Spleen (tissue), 11 donors: ENCODE data around the gene ANKRD29. TPM values are rescaled to one million over a fixed set of nuclear protein-coding genes. Genes with fewer than 3 reads are reported as not detected.

ENCODE experiments used
- DNase-seq: peaks from one replicate; pipeline ENCODE4 v3.0.0-alpha.2; 2020
- H3K27ac ChIP-seq, 8 donors: fragments of 200-600 bp; sonication (generic) in 7 of 8; 1 replicate in 4 of 8; 2 replicates in 4 of 8; pipeline versions ENCODE4 v1.5.0 to v1.8.0; 2016 to 2021; ENCODE audit warnings: inconsistent platforms in 4 of 8, mild to moderate bottlenecking in 4 of 8, moderate library complexity in 1 of 8
- H3K27me3 ChIP-seq, 7 donors: fragments of 200-600 bp; sonication (generic) in 6 of 7; replicated peaks in 1 of 7; 1 replicate in 4 of 7; 2 replicates in 3 of 7; pipeline versions ENCODE4 v1.5.0 to v1.8.0; 2016 to 2021; ENCODE audit warnings: inconsistent platforms in 3 of 7, mild to moderate bottlenecking in 1 of 7
- H3K36me3 ChIP-seq, 6 donors: fragments of 200-600 bp; sonication (generic) in 5 of 6; 1 replicate in 4 of 6; 2 replicates in 2 of 6; pipeline versions ENCODE4 v1.5.0 to v1.8.0; 2016 to 2021; ENCODE audit warnings: inconsistent platforms in 2 of 6
- H3K4me1 ChIP-seq, 6 donors: fragments of 200-600 bp; sonication (generic) in 5 of 6; 1 replicate in 3 of 6; 2 replicates in 3 of 6; pipeline versions ENCODE4 v1.5.0 to v1.8.0; 2016 to 2021; ENCODE audit warnings: inconsistent platforms in 3 of 6
- H3K4me3 ChIP-seq, 8 donors: fragments of 200-600 bp; sonication (generic) in 7 of 8; 1 replicate in 4 of 8; 2 replicates in 4 of 8; pipeline versions ENCODE4 v1.5.0 to v1.8.0; 2016 to 2021; ENCODE audit warnings: inconsistent platforms in 4 of 8, mild to moderate bottlenecking in 4 of 8, moderate library complexity in 2 of 8
- H3K9me3 ChIP-seq, 8 donors: fragments of 200-600 bp; sonication (generic) in 7 of 8; 1 replicate in 4 of 8; 2 replicates in 4 of 8; pipeline versions ENCODE4 v1.5.0 to v1.8.0; 2016 to 2021; ENCODE audit warnings: inconsistent platforms in 4 of 8
- CTCF ChIP-seq, 11 experiments: fragments of 200-600 bp in 7 of 11; fragments of 450-650 bp in 4 of 11; sonication (generic) in 4 of 11; IDR thresholded peaks in 8 of 11; conservative IDR thresholded peaks in 3 of 11; 1 replicate in 7 of 11; 2 replicates in 4 of 11; pipeline versions ENCODE4 v1.4.0 to v1.8.0; 2016 to 2021; ENCODE audit warnings: antibody characterized with exemption in 11 of 11, inconsistent platforms in 4 of 11, mild to moderate bottlenecking in 1 of 11
- POLR2A ChIP-seq, 3 donors: fragments of 450-650 bp; IDR thresholded peaks; one replicate each; pipeline ENCODE4 v1.5.1; 2017; ENCODE audit warnings: antibody characterized with exemption in 3 of 3, mild to moderate bottlenecking in 1 of 3
- POLR2AphosphoS5 ChIP-seq, 3 donors: sonication (generic); formaldehyde crosslinking; IDR thresholded peaks; one replicate each; pipeline ENCODE4 v1.5.1; 2017; ENCODE audit warnings: antibody characterized with exemption in 3 of 3
- WGBS, 5 donors: extraction: QIAGEN DNeasy Blood & Tissue Kit in 3 of 5; methylation state at CpG; one replicate each; pipeline versions ENCODE4 v1.1.5 to v1.1.7; 2013 to 2018; 5-methylcytosine and 5-hydroxymethylcytosine counted together
- intact Hi-C: fragments of 100-400 bp; cut with DNase I; formaldehyde crosslinking; loops from one replicate; pipeline ENCODE4 v1.15.0; 2023; ENCODE audit warnings: low total_unique reads
- polyA plus RNA-seq, 3 donors: library from polyadenylated mRNA; stranded (reverse); fragments of 200-250 nt; gene quantifications; one replicate each; pipeline ENCODE4 v1.2.1, GENCODE V29; 2013
- total RNA-seq, 7 donors: library from RNA; depleted of rRNA in 3 of 7; stranded (reverse); fragments of >200 nt in 3 of 7; fragmentation: NEBNext Ultra II Directional in 4 of 7; extraction: Animal tissue kit (Norgen Biotek cat#: 25700) in 4 of 7; gene quantifications; one replicate each; pipeline versions ENCODE4 v1.1.0 to v1.2.1, GENCODE V29; 2016 to 2021
- donor health status: healthy with polysubstance abuse.
- donor health status: DM: no; HTN: no; CAD: no; lungs with moderate emphysema.
- donor health status: DM: no; HTN: no; CAD: no.
- donor health status: Bipolar disorder and iron deficiency.
- donor health status: healthy.
- donor health status: DM: no; HTN: no; CAD: no.
- donor health status: DM: yes; HTN: yes; CAD: no.

Gene ANKRD29
- total and polyA plus RNA-seq, 10 donors: 1.6 to 10.6 (median 3.7) TPM

GRCh38 chr18:23599809-23600208 lies 62.9 kb downstream of the ANKRD29 start:
- peaks cover 0 to 7% (median 0%) of the 10 kb centered on the region in 6 donors for H3K4me1 ChIP-seq
- no peak overlapping the region for H3K4me3 ChIP-seq
- H3K36me3 ChIP-seq: no peaks in the 10 kb centered on the region
- H3K27ac ChIP-seq: no peak overlapping the region
- WGBS, 5 donors: 75 to 97% (median 85%) methylated on average over 1 of the region's 1 CpG
- intact Hi-C loops: no loop called here
- TF ChIP-seq POLR2A (IDR thresholded peaks at IDR 0.05): no peak
- no peaks in the 10 kb centered on the region for H3K9me3 ChIP-seq
- no peak for DNase-seq
- H3K27me3 ChIP-seq: no peaks in the 10 kb centered on the region

GRCh38 chr18:23596183-23596582 lies 66.5 kb downstream of the ANKRD29 start:
- H3K4me1 ChIP-seq: peaks cover 0 to 7% (median 0%) of the 10 kb centered on the region in 6 donors
- DNase-seq: no peak
- no peak overlapping the region for H3K4me3 ChIP-seq
- intact Hi-C loops: no loop called here
- no peaks in the 10 kb centered on the region for H3K9me3 ChIP-seq
- H3K36me3 ChIP-seq: no peaks in the 10 kb centered on the region
- H3K27ac ChIP-seq: no peak overlapping the region
- no peak for TF ChIP-seq POLR2AphosphoS5 (IDR thresholded peaks at IDR 0.05)
- TF ChIP-seq CTCF (IDR thresholded peaks at IDR 0.05 in 8 of 11, conservative IDR thresholded peaks at IDR 0.05 in 3 of 11): no peak
- no peak for TF ChIP-seq POLR2A (IDR thresholded peaks at IDR 0.05)
- H3K27me3 ChIP-seq: no peaks in the 10 kb centered on the region
- WGBS, 5 donors: 50 to 64% (median 62%) methylated on average over 7 of the region's 7 CpGs

- Histone ChIP-seq H3K27me3 (no peaks in the 10 kb centered on the region), H3K36me3 (no peaks in the 10 kb centered on the region), H3K9me3 (no peaks in the 10 kb centered on the region), H3K4me1 (peaks cover 0 to 7% (median 0%) of the 10 kb centered on the region in 6 donors), H3K27ac (no peak overlapping the region), H3K4me3 (no peak overlapping the region)
- TF ChIP-seq CTCF (IDR thresholded peaks at IDR 0.05 in 8 of 11, conservative IDR thresholded peaks at IDR 0.05 in 3 of 11) (no peak), POLR2AphosphoS5 (IDR thresholded peaks at IDR 0.05) (no peak), POLR2A (IDR thresholded peaks at IDR 0.05) (no peak)
- 92 to 98% (median 96%) methylated on average over 7 of the region's 7 CpGs for WGBS, 5 donors
- no peak for DNase-seq
- intact Hi-C loops: no loop called here
Observed at GRCh38 chr18:23595591-23595990, 67.1 kb downstream of the ANKRD29 start.

- no peak overlapping the region for H3K27ac ChIP-seq
- no peaks in the 10 kb centered on the region for H3K36me3 ChIP-seq
- peaks cover 0 to 7% (median 0%) of the 10 kb centered on the region in 6 donors for H3K4me1 ChIP-seq
- H3K27me3 ChIP-seq: peaks cover 0 to 5% (median 0%) of the 10 kb centered on the region in 7 donors
- no peak overlapping the region for H3K4me3 ChIP-seq
- no peaks in the 10 kb centered on the region for H3K9me3 ChIP-seq
- 76 to 97% (median 83%) methylated on average over 2 of the region's 2 CpGs for WGBS, 5 donors
- intact Hi-C loops: no loop called here
- TF ChIP-seq POLR2AphosphoS5 (IDR thresholded peaks at IDR 0.05): no peak
- TF ChIP-seq CTCF (IDR thresholded peaks at IDR 0.05 in 8 of 11, conservative IDR thresholded peaks at IDR 0.05 in 3 of 11): no peak
- no peak for TF ChIP-seq POLR2A (IDR thresholded peaks at IDR 0.05)
- DNase-seq: no peak
Observed at GRCh38 chr18:23593720-23594119, 69.0 kb downstream of the ANKRD29 start.

DNA sequence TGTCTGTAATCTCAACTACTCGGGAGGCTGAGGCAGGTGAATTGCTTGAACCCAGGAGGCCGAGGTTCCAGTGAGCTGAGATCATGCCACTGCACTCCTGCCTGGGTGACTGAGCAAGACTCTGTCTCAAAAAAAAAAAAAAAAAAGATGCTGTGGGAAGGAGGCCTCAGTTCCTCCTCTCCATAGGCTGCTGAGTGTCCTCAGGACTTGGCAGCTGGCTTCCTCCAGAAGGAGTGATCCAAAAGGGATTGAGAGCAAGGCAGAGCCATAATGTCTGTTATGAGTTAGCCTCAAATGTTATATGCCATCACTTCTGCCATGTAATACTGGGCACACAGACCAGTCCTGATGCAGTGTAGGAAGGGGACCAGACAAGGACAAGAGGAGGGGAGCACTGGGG lies 69.8 kb downstream of the ANKRD29 start:
- no peak overlapping the region for H3K4me3 ChIP-seq
- peaks cover 0 to 7% (median 0%) of the 10 kb centered on the region in 6 donors for H3K4me1 ChIP-seq
- TF ChIP-seq POLR2A (IDR thresholded peaks at IDR 0.05): no peak
- no peak for TF ChIP-seq POLR2AphosphoS5 (IDR thresholded peaks at IDR 0.05)
- TF ChIP-seq CTCF (IDR thresholded peaks at IDR 0.05 in 8 of 11, conservative IDR thresholded peaks at IDR 0.05 in 3 of 11): no peak
- no peaks in the 10 kb centered on the region for H3K36me3 ChIP-seq
- H3K27me3 ChIP-seq: peaks cover 0 to 5% (median 0%) of the 10 kb centered on the region in 7 donors
- no peaks in the 10 kb centered on the region for H3K9me3 ChIP-seq
- DNase-seq: no peak
- intact Hi-C loops: no loop called here
- H3K27ac ChIP-seq: no peak overlapping the region
- WGBS, 5 donors: 91 to 100% (median 94%) methylated on average over 2 of the region's 2 CpGs
